GM21423 (cell line): Measurements from ENCODE around the gene ZNF593OS.
A peak's percentile ranks its signal among the peaks of the same experiment; 100 is the strongest.

Experiments used
- ATAC-seq: cut with Tn5 transposase; IDR thresholded peaks from one replicate; pipeline ENCODE4 v1.9.1; 2021; ENCODE audit warnings: mild to moderate bottlenecking, moderate library complexity; ENCODE audit not compliant: unreplicated experiment

ZNF593OS gene

GRCh38 chr1:26127235-26128163, 44.1 kb downstream of the ZNF593OS start:
- no peak for ATAC-seq

- ATAC-seq, result peak; percentile 76
These were observed 45.1 kb downstream of the ZNF593OS start for GRCh38 chr1:26126321-26127084.

DNA sequence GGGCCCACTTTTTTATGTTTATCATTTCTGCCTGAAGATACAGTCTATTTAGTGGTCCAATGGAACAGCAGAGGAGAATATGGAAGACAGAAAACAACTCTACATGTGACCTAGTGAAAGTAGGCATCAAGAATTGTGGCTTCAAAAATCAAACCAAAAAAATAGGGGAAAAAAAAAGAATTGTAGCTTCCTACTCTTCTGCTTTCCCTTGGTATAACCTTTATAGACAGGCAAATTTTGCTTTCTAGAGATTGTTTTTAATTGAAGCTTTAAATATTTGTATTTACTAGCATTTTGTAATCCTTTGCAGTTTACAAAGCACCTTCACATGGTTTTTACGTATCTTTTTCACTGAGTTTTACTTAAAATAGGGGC, 45.7 kb downstream of the ZNF593OS start:
- no peak for ATAC-seq

DNA sequence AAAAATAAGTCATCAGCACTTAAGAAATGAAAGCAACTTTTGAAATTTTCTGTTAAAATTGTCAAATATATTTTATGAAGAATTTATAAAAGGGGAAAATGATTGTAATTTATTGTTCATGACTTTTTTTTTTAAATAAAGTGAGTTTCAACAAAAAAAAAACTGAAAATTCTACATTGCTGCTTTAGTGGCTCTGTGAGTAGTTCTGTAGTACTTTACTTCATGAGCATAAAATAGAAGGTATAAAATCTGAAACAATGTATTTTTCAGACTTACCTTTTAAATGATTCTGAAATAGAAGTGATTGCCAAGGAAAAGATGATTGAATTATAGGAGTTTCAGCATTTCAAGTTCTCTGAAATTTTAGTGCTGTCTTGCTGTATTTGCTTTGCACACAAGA, 46.2 kb downstream of the ZNF593OS start:
- ATAC-seq, result no peak

- ATAC-seq, result no peak
These were observed 47.0 kb downstream of the ZNF593OS start for GRCh38 chr1:26124418-26125331.

- ATAC-seq, result no peak
These were observed 48.4 kb downstream of the ZNF593OS start for GRCh38 chr1:26122988-26123973.

DNA sequence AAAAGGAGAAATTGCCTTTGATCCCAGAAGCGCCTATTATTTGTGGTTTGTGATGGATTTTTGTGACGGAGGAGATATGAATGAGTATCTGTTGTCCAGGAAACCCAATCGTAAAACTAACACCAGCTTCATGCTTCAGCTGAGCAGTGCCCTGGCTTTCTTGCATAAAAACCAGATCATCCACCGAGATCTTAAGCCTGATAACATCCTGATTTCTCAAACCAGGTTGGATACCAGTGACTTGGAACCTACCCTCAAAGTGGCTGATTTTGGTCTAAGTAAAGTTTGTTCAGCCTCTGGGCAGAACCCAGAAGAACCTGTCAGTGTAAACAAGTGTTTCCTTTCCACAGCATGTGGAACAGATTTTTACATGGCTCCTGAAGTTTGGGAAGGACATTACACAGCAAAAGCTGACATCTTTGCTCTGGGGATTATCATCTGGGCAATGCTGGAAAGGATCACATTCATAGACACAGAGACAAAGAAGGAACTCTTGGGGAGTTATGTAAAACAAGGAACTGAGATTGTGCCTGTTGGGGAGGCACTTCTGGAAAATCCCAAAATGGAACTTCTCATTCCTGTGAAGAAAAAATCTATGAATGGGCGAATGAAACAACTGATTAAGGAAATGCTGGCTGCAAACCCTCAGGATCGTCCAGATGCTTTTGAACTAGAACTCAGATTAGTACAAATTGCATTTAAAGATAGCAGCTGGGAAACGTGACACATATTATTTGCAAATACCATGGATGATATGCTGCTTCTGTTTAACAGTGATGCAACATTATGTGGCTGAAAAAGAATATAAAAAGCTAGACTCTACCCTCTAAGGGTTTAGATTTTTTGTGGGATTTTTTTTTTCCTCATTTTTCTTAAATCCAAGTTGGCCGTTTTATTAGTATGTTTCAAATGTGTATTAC, 49.5 kb downstream of the ZNF593OS start:
- no peak for ATAC-seq

DNA sequence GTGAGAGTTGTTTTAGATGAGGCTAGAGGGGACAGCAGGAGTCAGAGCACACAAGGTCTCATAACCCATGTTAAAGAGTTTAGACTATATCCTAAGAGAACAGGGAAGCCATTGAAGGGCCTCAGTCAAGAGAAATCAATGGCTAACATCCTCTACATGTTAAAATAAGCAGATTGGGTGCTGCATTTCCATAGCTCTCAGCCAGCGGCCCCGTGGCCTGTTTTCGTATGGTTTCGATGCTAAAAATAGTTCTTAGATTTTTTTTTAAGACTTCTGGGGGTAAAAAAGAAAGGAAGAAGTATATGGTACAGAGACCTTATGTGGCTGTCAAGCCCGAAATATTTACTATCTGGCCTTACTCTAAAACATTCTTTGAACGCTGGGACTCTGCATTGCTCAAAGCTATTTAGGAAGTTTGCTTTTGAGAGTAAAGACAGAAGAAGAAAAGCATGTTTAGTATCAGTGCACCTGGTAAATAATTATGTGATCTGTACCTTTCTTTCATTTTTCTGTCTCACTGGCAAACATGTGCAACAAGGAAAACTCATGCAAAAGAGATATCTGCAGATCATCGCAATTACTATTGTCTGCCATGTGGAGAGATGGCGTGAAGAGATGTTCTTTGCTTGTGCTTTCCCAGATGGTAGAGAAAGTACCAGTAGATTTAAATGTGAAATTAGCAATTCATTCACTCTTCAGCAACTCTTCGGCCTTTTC, 51.6 kb downstream of the ZNF593OS start:
- peak; percentile 57 for ATAC-seq
